Colonic mucosa (tissue), 4 donors: ENCODE data around the gene PRODH. TPM values are rescaled to one million over a fixed set of nuclear protein-coding genes. Genes with fewer than 3 reads are reported as not detected.
"Not testable (repeated sequence)": the region's sequence is repeated elsewhere in the genome, so short reads cannot be mapped to it uniquely, and the experiment has no call there.

Experiments
- DNase-seq: peaks from one replicate; pipeline ENCODE4 v3.0.0-alpha.2; 2020
- H3K27ac ChIP-seq: fragments of 200-600 bp; one replicate; pipeline ENCODE4 v1.8.0; 2021
- H3K27me3 ChIP-seq: fragments of 200-600 bp; one replicate; pipeline ENCODE4 v1.8.0; 2021
- H3K36me3 ChIP-seq: fragments of 200-600 bp; one replicate; pipeline ENCODE4 v1.8.0; 2021
- H3K4me1 ChIP-seq: fragments of 200-600 bp; one replicate; pipeline ENCODE4 v1.8.0; 2021; ENCODE audit warnings: mild to moderate bottlenecking
- H3K4me3 ChIP-seq: fragments of 200-600 bp; one replicate; pipeline ENCODE4 v1.8.0; 2021
- H3K9ac ChIP-seq, 2 donors: one replicate each; pipeline ENCODE4 v1.7.0; 2013; ENCODE audit warnings: control low read depth in 2 of 2, low read depth in 2 of 2, low read length in 2 of 2
- H3K9me3 ChIP-seq: fragments of 200-600 bp; one replicate; pipeline ENCODE4 v1.8.0; 2021
- intact Hi-C: fragments of 100-400 bp; cut with DNase I; formaldehyde crosslinking; loops from one replicate; pipeline ENCODE4 v1.14.1; 2022
- total RNA-seq, 2 donors: library from RNA; stranded (reverse); fragmentation: NEBNext Ultra II Directional in 1 of 2; extraction: Animal tissue kit (Norgen Biotek cat#: 25700) in 1 of 2; gene quantifications; one replicate each; pipeline ENCODE4 v1.2.1, GENCODE V29; 2021
- TF ChIP-seq, protein P1 (sequence below): fragments of 200-600 bp; IDR thresholded peaks from one replicate; pipeline ENCODE4 v1.8.0; 2022; ENCODE audit warnings: antibody characterized with exemption, mild to moderate bottlenecking
- donor health status: healthy.
- donor health status: DM: no; HTN: no; CAD: no.
- donor health status: DM: no; HTN: no; CAD: no.

The PRODH gene
- total RNA-seq, 2 donors from 2014 or later = 11.1 to 11.6 TPM

DNA sequence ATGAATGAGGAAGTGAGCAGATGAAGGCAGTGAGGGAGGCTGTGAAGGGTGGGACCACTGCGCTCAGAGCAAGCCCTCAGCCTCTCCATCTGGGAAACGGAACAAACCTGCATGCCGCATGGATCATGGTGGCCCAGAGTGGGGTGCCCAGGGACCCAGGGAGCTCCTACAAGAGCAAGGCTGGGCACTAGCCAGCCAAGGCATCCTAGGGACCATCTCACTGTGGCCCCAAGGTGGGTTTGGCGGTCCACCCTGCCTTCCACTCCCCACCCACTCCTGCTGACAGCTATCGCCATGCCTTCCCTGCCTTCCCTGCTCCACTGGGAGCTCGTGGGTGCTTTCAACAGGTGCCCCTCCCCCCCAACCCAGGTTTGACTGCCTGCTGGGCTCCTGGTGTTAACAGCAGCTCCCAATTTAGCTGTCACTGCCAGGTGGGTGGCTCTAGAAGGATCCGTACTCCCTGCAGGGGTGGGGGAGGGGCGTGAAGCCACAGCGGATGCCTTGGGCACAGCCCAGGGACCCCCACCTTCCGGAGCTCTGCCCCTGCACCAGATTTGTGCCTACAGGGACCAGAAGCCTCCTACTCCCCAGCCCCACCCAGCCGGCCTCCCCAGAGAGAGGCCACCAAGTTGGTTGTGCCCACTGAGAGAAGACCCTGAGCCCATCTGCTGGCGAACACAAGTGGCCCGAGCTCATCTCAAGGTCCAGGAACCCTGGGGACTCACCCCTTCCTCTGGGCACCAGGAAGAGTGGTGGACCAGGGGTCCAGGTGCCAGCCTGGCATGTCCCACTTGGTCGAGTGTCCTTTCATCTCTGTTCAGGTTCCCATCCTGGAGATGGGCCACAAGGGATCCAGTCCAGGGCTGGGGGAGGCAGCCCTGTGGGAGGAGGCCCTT is 29.7 kb upstream of the PRODH start:
- DNase-seq = no peak
- Histone ChIP-seq H3K4me3 (no peak overlapping the region), H3K36me3 (no peaks in the 10 kb centered on the region), H3K27ac (no peak overlapping the region), H3K27me3 (peaks cover 14% of the 10 kb centered on the region), H3K4me1 (no peaks in the 10 kb centered on the region), H3K9me3 (no peaks in the 10 kb centered on the region), H3K9ac (no peak overlapping the region)
- intact Hi-C loops = no loop called here
- TF ChIP-seq, protein P1, sequence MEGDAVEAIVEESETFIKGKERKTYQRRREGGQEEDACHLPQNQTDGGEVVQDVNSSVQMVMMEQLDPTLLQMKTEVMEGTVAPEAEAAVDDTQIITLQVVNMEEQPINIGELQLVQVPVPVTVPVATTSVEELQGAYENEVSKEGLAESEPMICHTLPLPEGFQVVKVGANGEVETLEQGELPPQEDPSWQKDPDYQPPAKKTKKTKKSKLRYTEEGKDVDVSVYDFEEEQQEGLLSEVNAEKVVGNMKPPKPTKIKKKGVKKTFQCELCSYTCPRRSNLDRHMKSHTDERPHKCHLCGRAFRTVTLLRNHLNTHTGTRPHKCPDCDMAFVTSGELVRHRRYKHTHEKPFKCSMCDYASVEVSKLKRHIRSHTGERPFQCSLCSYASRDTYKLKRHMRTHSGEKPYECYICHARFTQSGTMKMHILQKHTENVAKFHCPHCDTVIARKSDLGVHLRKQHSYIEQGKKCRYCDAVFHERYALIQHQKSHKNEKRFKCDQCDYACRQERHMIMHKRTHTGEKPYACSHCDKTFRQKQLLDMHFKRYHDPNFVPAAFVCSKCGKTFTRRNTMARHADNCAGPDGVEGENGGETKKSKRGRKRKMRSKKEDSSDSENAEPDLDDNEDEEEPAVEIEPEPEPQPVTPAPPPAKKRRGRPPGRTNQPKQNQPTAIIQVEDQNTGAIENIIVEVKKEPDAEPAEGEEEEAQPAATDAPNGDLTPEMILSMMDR = no peak

DNA sequence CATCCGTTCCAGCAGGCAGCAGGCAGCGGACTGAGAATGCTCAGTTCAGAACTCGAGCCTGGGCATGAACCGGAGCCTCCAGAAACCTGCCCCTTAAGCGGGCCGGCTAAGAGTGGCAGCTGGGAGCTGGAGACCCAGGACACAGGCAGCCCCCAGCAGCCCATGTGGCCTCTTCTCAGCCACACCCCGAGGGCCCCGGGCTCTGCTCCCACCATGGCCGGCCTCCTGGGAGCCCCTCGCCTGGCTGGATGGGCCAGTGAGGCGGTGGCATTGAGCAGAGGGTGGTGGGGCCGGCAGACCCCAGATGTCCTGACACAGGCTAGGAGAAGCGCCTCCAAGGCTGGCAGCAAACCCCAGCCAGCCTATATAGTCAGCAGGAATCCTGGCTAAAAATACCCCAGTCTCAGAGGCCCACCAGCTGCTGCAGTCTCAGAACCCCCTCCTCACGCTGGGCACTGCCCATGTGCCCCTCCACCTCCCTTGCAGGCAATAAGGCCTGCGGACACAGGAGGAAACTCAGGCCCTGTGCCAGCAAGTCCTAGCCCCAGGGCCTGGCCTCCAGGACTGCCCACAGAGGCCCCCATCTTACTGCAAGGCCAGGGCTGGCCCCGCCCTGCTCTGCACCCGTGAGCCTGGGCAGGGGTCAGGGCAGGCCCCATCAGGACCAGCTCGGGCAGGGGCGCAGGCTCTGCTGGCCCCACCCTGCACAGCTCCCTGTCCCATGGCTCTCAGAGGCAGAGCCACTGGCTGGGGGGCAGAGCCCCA is 28.6 kb upstream of the PRODH start:
- DNase-seq, H3K36me3 ChIP-seq, H3K27ac ChIP-seq, H3K4me1 ChIP-seq, H3K9ac ChIP-seq, H3K9me3 ChIP-seq, intact Hi-C loops, H3K4me3 ChIP-seq, H3K27me3 ChIP-seq: not testable (repeated sequence)

DNA sequence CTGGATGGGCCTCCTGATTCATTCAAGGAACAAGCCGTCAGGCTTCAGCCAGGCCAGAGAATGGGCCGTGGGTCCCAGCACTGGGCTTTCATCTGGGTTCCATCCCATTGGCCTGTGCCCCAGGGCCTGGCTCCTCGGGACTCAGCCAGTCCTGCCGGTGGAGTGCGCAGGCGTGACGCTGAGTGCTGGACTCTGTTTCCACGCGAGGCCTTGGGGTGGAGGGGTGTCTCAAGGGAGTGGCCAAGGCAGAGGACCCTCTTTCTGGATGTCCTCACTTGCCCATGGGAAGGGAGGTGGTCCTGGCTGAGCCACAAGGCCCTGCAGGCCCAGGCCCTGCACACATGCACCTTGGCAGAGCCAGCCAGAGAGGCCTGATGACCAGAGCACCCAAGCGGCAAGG is 28.0 kb upstream of the PRODH start:
- H3K9me3 ChIP-seq, H3K4me3 ChIP-seq, DNase-seq, H3K4me1 ChIP-seq, H3K36me3 ChIP-seq, intact Hi-C loops, H3K27ac ChIP-seq, H3K27me3 ChIP-seq, H3K9ac ChIP-seq: not testable (repeated sequence)

DNA sequence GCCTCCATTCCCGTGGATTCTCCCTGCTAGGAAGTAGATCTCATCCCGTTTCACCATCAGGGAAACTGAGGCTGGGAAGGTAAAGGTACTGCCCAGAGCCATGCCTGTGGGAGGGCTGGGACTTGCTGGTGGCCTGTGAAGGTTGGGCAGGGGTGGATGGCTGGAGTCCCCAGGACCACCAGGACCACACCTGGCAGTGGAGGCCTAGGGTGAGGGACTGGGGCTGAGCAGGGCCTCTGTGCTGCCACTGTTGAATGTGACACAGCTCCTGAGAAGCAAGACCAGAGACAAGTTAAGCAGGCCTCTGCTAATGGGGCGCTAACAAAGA is 26.2 kb upstream of the PRODH start:
- H3K4me3 ChIP-seq = no peak overlapping the region
- no peaks in the 10 kb centered on the region for H3K4me1 ChIP-seq
- no peak overlapping the region for H3K9ac ChIP-seq
- no peak overlapping the region for H3K27ac ChIP-seq
- intact Hi-C loops = no loop called here
- no peaks in the 10 kb centered on the region for H3K36me3 ChIP-seq
- no peak for DNase-seq
- no peaks in the 10 kb centered on the region for H3K27me3 ChIP-seq
- no peaks in the 10 kb centered on the region for H3K9me3 ChIP-seq
- TF ChIP-seq, protein P1 = no peak

DNA sequence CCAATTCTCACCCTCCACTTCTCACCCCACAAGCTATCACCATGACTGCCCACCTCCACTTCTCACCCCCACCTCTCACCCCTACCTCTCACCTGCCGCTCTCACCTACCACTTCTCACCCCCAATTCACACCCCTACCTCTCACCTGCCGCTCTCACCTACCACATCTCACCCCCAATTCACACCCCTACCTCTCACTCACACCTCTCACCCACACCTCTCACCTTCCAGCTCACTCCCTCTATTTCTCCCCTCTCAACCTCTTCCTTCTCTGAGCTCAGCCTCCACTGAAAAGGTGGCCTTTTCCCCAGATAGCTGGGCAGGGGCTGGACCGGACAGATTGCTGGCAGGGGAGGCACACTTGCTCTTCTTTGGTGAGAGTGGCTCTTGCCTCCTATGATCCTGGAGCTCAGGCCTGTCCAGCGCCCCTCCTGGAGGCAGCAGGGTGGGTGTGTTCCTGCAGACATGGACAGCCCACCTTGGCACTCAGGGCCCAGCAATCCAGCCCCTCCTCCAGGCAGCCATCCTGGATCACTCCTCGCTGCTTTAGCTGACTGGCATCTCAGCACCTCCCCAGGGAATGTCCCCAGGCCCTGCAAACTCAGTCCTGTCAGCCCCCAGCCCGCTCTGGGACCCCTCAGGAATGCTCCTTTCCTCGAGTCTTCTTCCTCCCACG is 25.7 kb upstream of the PRODH start:
- H3K4me1 ChIP-seq, H3K9me3 ChIP-seq, H3K27ac ChIP-seq, H3K36me3 ChIP-seq, intact Hi-C loops, H3K9ac ChIP-seq, H3K4me3 ChIP-seq, H3K27me3 ChIP-seq, DNase-seq: not testable (repeated sequence)

DNA sequence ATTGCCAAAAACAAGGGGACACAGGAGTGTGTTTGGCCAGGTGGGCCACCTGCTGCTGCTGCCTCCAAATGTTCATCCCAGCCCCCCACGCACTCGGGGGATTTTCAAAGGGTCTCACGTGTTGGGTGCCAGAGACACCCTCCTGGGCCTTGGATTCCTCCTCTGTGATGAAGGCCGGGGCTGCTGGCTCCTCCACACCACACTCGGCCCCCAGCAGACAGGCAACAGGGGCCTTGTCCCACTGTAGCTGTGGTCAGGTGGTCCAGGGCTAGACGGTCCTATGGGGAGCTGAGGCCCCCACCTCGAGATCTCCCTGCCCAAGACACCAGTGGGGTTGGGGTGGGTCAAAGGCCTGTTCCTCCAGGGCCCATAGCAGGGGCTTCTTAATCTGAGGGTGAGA is 25.1 kb upstream of the PRODH start:
- H3K9me3 ChIP-seq, H3K36me3 ChIP-seq, DNase-seq, H3K4me3 ChIP-seq, H3K4me1 ChIP-seq, H3K27me3 ChIP-seq, H3K9ac ChIP-seq, intact Hi-C loops, H3K27ac ChIP-seq: not testable (repeated sequence)

DNA sequence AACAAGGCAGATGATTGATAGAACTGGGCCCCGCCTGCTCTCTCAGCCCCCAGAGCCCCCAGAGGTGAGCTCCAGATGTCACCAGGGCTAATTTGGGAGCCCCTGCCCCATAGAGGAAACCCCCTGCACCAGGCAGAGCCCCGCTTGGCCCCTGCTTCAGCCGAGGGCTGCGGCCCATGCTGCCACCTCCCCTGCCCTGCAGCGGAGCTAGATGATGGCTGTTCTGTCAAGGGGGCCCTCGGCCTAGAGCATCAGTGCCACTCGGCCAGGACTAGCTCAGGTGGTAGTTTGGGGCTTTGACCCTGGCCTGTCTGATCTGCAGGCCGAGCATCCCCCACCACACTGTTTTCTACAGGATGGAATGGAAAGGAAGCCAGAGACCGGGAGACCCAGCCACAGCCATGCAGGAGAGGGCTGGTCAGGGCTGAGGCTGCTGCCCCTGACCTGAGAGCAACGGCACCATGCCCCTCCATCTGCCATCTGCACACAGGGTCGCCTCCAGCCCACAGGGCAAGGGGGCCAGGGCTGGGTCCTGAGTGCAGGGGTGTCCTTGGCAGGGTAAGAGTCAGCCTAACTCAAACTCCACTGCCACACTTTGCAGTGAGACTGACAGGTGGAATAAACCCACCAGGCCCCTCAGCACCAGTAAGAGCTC is 24.2 kb upstream of the PRODH start:
- H3K4me1 ChIP-seq, H3K36me3 ChIP-seq, H3K4me3 ChIP-seq, intact Hi-C loops, H3K9me3 ChIP-seq, H3K27ac ChIP-seq, DNase-seq, H3K27me3 ChIP-seq, H3K9ac ChIP-seq: not testable (repeated sequence)

DNA sequence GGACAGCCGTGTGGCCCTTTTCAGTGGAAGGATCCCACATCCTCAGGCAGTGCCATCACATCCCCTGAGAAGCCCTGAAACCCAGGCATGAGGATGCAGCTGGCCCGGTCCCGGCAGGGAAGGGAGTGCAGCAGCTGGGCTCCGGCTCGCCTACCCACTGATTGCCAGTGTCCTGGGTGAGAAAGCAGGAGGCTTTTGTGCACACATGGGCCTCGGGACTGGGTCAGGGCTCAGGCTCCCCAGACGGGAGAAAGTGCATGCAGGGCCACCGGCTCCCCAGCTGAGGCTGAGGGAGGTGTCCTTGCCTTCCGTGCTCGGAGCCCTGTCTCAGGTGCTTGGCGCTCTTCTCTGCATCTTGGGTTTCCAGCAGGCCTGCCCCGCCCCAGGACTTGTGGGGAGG is 23.6 kb upstream of the PRODH start:
- not testable (repeated sequence) for H3K4me3 ChIP-seq, DNase-seq
- intact Hi-C loops = loop anchor here (5.0 kb wide), 1 partner anchor 673 kb away; no protein-coding TSS in a partner anchor

DNA sequence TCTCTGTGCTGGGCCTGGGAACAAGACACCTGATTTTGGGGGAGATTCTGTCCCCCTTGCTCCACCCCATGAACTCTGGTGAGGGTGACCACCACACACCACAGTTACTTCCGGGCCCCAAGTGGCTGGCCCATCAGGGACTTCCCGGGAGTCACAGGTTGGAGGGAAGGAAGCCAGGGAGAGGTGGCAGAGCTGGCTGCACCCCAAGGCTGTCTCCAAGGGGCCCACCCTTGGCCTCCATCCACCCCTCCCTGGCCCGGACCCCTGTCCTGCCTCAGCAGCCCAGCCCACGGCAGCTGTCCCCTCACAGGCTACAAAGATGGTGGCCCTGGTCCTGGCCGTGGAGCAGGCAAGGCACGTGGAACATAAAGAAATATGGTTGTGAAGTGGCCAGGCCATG is 23.2 kb upstream of the PRODH start:
- not testable (repeated sequence) for DNase-seq, H3K27me3 ChIP-seq, H3K4me3 ChIP-seq, H3K4me1 ChIP-seq, H3K27ac ChIP-seq, H3K36me3 ChIP-seq, H3K9ac ChIP-seq, H3K9me3 ChIP-seq
- intact Hi-C loops = loop anchor here (5.0 kb wide), 1 partner anchor 673 kb away; no protein-coding TSS in a partner anchor

More for the DNA sequence above, 23.6 kb upstream of the PRODH start:
- not testable (repeated sequence) for H3K27ac ChIP-seq, H3K4me1 ChIP-seq, H3K27me3 ChIP-seq, H3K9me3 ChIP-seq, H3K36me3 ChIP-seq, H3K9ac ChIP-seq

DNA sequence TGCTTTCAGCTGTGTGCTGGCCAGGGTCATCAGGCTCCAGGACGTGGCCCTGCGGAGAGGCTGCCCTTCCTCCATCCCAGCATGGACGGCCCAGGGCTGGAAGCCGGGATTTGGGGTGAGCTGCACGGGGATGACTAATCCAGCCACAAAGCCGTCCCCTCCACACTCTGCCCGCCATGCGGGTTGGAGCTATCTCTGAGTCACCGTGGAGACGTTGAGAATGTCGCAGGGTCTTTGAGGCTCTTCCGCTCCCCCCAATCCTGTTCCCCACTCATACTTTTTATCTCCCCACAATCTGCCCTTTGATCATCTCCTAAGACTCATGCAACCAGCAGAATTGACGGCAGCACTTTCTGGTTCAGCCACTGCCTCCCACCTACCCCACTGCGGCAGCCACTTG is 22.6 kb upstream of the PRODH start:
- intact Hi-C loops = loop anchor here (5.0 kb wide), 1 partner anchor 674 kb away; no protein-coding TSS in a partner anchor
- not testable (repeated sequence) for H3K4me1 ChIP-seq, H3K9me3 ChIP-seq, H3K27ac ChIP-seq, H3K4me3 ChIP-seq, DNase-seq, H3K9ac ChIP-seq, H3K27me3 ChIP-seq, H3K36me3 ChIP-seq
